Measurements from ENCODE around the gene INPP5K. TPM values are rescaled to one million over a fixed set of nuclear protein-coding genes. Genes with fewer than 3 reads are reported as not detected.

Gene INPP5K
- total RNA-seq, 1 experiment from 2014 or later = 29.4 TPM

GRCh38 chr17:1497831-1498230, 18.6 kb downstream of the INPP5K start:
- no peak overlapping the region for H2BK20ac ChIP-seq (ENCODE audit: low read depth, low read length, poor library complexity, severe bottlenecking)
- H3K36me3 Mint-ChIP-seq (ENCODE audit: insufficient read depth in 1 of 3, low read depth in 3 of 3) = peaks cover 0 to 14% (median 3%) of the 10 kb centered on the region in 3 experiments; a peak in 4 of 7 replicates
- peak overlapping the region in 1 of 3 experiments; percentile 21; a peak in 2 of 7 replicates for H3K27ac Mint-ChIP-seq
- H3K4ac ChIP-seq (ENCODE audit: low read depth, low read length) = no peak overlapping the region
- H3K4me3 Mint-ChIP-seq = no peak overlapping the region
- H2BK12ac ChIP-seq (ENCODE audit: insufficient read length, low read depth, low read length) = no peak overlapping the region
- H3K27me3 Mint-ChIP-seq (ENCODE audit: low read depth) = no peaks in the 10 kb centered on the region
- H4K8ac ChIP-seq (replicated peaks; ENCODE audit: insufficient read length, low read depth, low read length) = no peak overlapping the region
- no peak overlapping the region for H2AK5ac ChIP-seq (ENCODE audit: insufficient read length, low read length)
- no peaks in the 10 kb centered on the region for H3K9me3 ChIP-seq (ENCODE audit: control insufficient read depth, low read depth, low read length)
- H3K79me2 ChIP-seq (ENCODE audit: insufficient read depth, low read length) = no peaks in the 10 kb centered on the region
- no CpG with 5 or more reads among the region's 15 CpGs for WGBS (ENCODE audit: extremely low coverage, insufficient read length, low lambda C conversion rate)
- H3K14ac ChIP-seq (ENCODE audit: insufficient read depth, low read length) = no peak overlapping the region
- no peaks in the 10 kb centered on the region for H3K9me3 Mint-ChIP-seq
- H2AFZ ChIP-seq (ENCODE audit: low read length) = no peak overlapping the region
- H3K23me2 ChIP-seq (ENCODE audit: insufficient read length, low read depth, low read length, poor library complexity, severe bottlenecking) = no peaks in the 10 kb centered on the region
- no peak for TF ChIP-seq CTCF (conservative IDR thresholded peaks at IDR 0.05)
- no peak overlapping the region for H2BK15ac ChIP-seq (ENCODE audit: low read depth, low read length)
- no peaks in the 10 kb centered on the region for H3K4me1 ChIP-seq (ENCODE audit: insufficient read depth, low read length)
- H3K79me1 ChIP-seq (ENCODE audit: insufficient read depth, low read depth, low read length, poor library complexity, severe bottlenecking) = no peaks in the 10 kb centered on the region
- H4K91ac ChIP-seq (ENCODE audit: insufficient read length, low read depth, low read length) = no peak overlapping the region
- H4K20me1 ChIP-seq (ENCODE audit: control insufficient read depth, insufficient read depth, insufficient read length) = no peaks in the 10 kb centered on the region
- no peak overlapping the region for H3K9ac ChIP-seq (ENCODE audit: extremely low read depth, insufficient read length, low read length)
- H3K18ac ChIP-seq (ENCODE audit: insufficient read length, low read depth, low read length) = no peak overlapping the region
- no peak overlapping the region for H3K4me2 ChIP-seq (ENCODE audit: insufficient read depth, insufficient read length, low read length)
- no peak overlapping the region for H3K56ac ChIP-seq (ENCODE audit: insufficient read length, low read depth, low read length)
- DNase-seq = no peak
- H3K4me1 Mint-ChIP-seq = peaks cover 4 to 8% of the 10 kb centered on the region in 2 experiments; a peak in 3 of 4 replicates
- no peak overlapping the region for H2BK120ac ChIP-seq (ENCODE audit: low read depth, low read length, poor library complexity, severe bottlenecking)
- H3K23ac ChIP-seq (ENCODE audit: insufficient read length, low read depth, low read length) = no peak overlapping the region
- H2BK5ac ChIP-seq (ENCODE audit: insufficient read length, low read length) = no peak overlapping the region
- no peak overlapping the region for H3T11ph ChIP-seq (ENCODE audit: low read length)
- H3K27me3 ChIP-seq (ENCODE audit: insufficient read depth, low read length) = no peaks in the 10 kb centered on the region
- H3K27ac ChIP-seq (ENCODE audit: insufficient read length, low read depth, low read length) = no peak overlapping the region
- no peak overlapping the region for H4K5ac ChIP-seq (ENCODE audit: insufficient read length, low read depth, low read length)

Data from H9 (cell line).